Measurements from ENCODE around the gene UBA3. TPM values are rescaled to one million over a fixed set of nuclear protein-coding genes. Genes with fewer than 3 reads are reported as not detected.

Gene UBA3
- total RNA-seq, 1 donor from 2014 or later, result 84.4 TPM

DNA sequence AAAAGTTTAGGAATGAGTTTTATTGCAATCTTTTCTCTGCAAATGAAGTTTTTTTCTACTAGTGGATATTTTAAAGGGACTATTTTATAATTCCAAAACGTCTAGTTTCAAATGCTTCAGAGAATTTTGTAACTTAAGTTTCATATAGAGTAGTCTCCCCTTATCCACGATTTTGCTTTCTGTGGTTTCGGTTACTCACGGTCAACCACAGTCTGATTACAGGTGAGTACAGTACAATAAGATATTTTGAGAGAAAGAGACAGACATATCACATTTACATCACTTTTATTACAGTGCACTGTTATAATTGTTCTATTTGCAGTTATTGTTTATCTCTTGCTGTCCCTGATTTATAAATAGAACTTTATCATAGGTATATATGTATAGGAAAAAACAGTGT is 59.3 kb downstream of the UBA3 start:
- intact Hi-C loops (cut with DNase I), result no loop called here
- ATAC-seq (ENCODE audit: poor library complexity), result no peak
- DNase-seq, result no peak

DNA sequence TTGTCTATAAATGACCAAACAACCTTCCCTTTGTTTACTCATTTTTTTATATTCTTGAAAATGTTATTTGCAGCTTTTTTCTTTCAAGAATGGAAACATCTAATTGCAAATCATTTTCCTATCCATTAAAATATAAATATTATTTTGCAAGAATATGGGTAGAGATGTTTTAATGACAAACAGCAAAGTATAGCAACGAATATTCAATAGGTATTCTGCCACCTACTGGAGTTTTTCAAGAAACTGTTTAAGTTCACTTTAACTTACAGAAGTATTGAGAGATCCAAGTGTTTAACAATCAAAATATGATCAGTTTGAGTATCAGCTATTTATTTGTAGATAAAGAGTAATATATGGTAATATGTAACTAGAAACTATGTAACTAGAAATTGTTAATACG is 59.7 kb downstream of the UBA3 start:
- intact Hi-C loops (cut with DNase I), result no loop called here
- ATAC-seq (ENCODE audit: poor library complexity), result no peak
- DNase-seq, result no peak

DNA sequence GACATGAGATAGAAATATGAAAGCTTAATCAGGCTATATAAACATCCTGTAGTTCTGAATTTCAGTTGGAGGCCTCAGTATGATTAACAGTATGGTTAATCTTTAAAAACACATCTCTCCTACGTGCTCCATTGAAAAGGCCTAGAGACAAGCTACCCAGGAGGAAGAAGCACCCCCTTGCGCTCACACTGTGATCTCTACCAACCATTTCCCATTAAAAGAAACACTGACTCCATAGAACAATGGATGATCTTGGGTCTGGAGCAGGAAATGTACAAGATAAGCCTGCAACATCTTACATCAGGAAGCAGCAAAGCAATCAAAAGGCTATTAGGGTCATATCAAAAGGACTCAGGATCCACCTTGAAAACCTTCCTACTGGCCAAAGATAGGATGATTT is 63.3 kb downstream of the UBA3 start:
- DNase-seq (no peak), ATAC-seq (ENCODE audit: poor library complexity) (no peak)
- intact Hi-C loops (cut with DNase I), result no loop called here

DNA sequence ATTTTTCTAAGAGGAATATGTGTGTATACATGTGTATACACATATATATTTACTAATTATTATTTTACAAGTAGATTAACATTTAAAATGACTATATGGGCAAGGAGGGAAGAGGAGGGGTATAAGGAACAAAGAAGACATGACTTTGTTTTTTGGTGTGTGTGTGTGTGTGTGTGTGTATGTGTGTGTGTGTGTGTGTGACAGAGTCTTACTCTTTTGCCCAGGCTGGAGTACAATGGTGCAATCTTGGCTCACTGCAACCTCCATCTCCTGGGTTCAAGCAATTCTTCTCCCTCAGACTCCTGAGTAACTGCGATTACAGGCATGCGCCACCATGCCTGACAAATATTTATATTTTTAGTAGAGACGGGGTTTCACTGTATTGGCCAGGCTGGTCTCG is 64.1 kb downstream of the UBA3 start:
- DNase-seq, result no peak
- no peak for ATAC-seq (ENCODE audit: poor library complexity)
- intact Hi-C loops (cut with DNase I), result no loop called here

DNA sequence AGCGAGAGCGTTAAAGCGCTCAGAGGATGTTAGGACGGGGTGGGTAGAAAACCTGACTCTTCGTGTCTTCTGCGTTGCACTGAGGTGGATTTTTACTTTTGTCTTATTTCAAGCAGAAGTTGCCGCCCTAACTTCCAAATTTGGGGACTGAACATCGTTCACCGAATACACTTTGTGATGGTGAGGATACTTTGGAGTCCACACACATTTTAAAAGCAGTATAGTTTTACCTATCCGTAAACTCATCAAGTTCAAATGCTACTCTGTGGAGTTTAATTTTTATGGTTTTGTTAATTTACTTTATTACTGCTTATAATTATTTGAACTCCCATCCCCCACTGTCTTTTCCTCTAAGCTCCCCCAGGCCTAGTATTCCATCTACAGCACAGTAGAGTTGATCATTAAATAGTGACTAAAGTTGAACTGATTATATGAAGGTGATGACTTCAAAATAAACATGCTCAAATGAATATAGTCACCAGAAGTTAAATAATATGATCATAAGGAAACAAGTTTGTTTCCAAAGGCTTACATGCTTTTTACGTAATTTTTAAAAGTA is 66.1 kb downstream of the UBA3 start:
- intact Hi-C loops (cut with DNase I), result no loop called here
- DNase-seq (no peak), ATAC-seq (ENCODE audit: poor library complexity) (no peak)

DNA sequence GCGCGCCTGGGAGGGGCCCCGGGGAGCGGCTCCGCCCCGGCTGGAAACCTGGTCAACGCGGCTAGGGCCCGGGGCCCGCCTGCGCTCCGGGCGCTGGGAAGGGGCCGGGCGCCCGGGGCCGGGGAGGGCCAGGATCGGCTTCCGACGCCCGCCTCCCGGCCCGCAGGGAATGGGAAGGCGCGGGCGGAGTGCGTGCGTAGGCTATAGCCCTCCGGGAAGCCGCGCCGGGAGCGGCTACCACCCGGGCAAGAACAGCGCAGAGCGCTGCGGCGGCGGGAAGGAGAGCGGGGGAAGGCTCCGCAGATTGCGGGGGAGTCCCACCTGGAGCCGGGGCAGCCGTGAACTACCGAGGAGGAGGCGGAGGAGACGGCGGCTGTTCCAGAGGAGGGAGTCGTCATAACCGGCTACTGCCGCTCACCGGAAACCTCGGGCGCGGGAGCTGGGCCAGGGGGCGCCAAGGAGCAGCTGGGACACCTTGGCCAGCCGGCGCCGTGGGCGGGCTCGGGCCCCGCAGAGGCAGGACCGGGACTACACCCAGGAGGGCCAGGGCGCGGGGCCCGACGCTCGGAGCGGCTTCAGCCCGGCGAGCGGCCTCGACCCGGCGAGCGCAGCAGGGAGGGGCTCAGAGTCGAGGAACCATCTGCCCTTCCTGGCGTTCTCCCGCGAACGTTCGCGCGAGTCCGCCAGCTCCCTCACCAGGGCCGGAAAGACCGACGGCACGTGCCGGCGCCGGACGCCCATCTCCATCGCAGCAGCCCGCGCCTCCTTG is 66.7 kb downstream of the UBA3 start, which contains the start of gene EOGT:
Gene EOGT (minus strand): TSS at position 432 of the 769 bp plus-strand sequence. CDS start 3,838 bp downstream, outside the sequence.
- intact Hi-C loops (cut with DNase I), result no loop called here
- ATAC-seq (ENCODE audit: poor library complexity), result peak; percentile 93

DNA sequence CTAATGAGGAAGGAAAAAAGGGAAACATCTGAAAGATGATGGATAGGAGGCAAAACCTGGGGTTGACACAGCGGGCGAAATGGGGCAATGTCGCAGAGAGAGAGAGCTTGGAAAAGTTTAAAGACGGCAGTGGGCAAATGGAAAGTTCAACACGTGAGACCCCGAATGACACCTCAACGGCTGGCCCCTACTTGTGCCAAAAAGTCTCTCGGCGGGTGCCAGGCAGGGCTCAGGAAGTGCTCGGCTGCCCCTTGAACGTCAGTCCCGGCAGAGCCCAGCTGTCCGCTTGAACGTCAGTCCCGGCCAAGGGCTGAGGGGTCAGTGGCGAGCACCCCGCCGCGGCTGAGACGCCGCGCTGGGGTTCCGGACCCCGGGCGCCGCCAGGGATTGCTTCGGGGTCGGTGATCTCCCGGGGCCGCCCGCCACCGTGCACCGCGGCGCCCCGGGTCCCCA is 67.3 kb downstream of the UBA3 start:
- ATAC-seq (ENCODE audit: poor library complexity) (peak; percentile 55), DNase-seq (peak; percentile 70)
- intact Hi-C loops (cut with DNase I), result no loop called here

More for the DNA sequence above, 66.7 kb downstream of the UBA3 start, which contains the start of gene EOGT:
- DNase-seq, result peak; percentile 95

DNA sequence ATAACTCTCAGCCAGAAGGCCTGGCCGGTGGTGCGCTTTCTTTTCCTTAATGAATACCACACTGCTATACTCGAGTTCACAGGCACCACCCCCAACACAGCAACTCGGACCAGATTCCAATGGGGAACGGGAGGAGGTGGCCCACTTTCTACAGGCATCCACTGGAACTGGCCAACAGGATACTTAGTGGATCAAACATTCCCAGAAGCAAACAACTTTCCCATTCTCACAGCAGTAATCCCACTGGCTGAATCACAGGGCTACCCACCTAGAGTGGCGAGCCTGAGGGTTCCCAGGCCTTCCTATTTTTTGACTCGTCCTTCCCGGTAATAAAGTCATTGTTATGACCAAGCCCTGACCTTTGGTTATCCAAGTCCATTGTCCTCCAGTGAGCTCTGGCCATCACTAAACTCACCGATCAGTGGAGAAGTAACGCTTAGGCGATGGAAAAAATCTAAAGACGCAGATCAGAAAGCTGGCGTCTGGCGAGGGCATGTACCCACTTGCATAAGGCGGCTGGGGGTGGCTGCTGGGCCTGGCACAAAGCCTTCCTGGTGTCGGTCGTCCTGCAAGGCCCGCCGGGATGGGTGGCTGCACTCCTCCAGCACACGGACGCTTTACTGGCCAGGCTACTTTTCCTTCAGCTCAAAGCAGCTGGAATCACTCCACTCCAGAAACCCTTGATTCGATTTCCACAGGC is 67.9 kb downstream of the UBA3 start:
- intact Hi-C loops (cut with DNase I), result no loop called here
- peak; percentile 23 for ATAC-seq (ENCODE audit: poor library complexity)
- DNase-seq, result peak; percentile 66

DNA sequence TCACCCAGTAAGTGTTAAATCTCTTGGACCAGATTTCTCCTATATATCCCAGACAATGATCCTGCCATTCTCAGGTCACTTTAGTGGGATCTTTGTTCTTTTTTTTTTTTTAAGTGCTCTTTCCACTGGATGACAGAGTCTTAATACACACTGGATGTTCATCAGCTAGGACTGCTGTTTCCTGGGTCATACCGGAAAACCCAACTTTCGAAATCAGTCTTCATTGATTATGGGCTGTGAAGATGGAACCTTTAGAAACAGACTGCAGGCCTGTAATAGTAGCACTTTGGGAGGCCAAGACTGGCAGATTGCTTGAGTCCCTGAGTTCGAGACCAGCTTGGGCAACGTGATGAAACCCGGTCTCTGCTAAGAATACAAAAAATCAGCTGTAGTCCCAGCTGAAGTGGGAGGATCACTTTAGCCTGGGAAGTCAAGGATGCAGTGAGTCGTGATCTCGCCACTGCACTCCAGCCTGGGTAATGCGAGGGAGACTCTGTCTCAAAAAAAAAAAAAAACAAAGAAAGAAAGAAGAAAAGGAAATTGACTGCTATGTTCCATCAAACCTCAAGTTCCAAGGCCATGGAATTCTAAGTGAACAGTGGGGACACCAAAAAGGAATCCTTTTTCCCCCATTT is 69.0 kb downstream of the UBA3 start:
- intact Hi-C loops (cut with DNase I), result no loop called here
- no peak for DNase-seq
- no peak for ATAC-seq (ENCODE audit: poor library complexity)

DNA sequence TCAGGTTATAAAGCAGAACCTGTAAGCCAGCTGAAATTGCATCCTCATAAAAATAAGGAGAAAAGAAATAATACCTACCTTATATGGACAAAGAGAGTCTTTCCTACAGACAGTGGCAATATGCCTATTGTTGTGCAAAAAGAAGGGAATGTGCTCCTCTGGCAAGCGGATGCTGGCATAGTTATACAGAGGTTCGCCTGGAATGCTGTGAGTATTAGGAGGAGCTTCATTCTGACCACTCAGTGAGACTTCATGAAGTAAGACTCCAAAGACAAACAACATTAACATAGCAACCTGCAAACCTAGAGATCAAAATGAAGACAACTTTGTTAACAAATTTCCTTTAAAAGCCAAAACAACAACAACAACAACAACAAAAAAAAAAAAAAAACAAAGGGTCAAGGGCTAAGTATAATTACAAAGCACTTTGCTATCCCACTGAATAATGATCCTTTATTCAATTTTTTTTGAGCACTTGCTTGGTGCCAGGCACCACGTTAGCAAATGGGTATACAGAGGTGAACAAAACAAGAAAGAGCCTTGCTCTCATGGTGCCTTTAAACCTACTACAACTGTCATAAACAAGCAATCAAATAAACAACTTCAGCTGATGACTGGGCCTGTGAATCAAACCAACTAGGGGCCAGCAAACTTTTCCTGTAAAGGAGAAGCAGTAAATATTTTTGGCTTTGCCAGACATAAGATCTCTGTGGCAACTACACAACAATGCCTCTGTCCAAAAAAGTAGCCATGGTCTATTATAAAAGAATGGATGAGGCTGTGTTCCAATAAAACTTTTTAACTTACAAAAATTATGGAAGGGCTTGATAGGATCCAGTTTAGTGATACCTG is 70.4 kb downstream of the UBA3 start:
- intact Hi-C loops (cut with DNase I), result no loop called here
- DNase-seq (no peak), ATAC-seq (ENCODE audit: poor library complexity) (no peak)

DNA sequence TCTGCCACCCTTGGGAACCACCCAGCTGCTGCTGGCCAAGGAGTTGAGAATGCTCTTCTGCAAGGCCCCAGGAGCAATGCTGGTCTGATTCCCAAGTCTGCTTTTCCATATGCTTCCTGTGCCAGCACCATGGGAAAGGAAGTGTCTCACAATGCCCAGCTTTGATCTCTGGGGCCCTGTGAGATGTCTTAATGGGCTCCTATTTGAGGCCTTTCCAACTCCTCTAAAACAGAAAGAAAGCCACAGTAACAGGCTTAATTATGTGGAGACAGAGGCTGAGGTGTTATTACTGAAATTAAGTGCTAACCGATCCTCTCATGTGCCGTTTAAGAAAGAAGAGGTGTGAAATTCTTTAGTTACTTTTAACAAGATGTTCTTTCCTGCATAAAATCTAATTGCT is 71.2 kb downstream of the UBA3 start:
- ATAC-seq (ENCODE audit: poor library complexity) (no peak), DNase-seq (no peak)
- intact Hi-C loops (cut with DNase I), result no loop called here

DNA sequence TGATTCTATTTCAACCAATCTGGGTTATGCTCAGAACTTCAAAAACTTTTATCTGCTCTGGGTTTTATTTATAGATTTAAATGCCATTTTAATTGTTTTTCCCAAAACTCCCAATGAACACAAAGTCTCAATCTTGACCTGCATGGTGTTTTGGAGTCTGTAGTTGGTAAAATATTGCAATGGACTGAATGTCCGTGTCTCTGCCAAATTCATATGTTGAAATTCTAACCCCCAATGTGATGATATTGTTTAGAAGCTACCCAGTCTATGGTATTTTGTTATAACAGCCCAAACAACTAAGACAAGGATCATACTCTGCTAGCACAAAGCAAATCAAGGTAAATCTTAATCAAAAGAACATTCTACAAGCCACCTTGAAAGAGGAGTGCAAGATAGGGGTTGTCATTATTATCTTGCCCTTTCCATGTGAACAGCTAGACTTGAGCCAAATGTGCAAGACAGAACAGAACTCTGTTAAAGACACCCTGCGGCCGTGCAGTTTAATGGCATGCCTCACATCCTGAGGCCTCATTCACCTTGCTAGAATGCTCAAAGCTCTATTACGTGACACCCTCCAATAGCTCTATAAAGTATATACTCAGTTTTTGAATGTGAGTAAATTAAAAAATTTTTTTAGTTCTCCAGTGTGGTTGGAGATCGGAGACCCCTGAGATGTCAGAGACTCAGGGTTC is 74.2 kb downstream of the UBA3 start:
- ATAC-seq (ENCODE audit: poor library complexity) (no peak), DNase-seq (no peak)
- intact Hi-C loops (cut with DNase I), result no loop called here

DNA sequence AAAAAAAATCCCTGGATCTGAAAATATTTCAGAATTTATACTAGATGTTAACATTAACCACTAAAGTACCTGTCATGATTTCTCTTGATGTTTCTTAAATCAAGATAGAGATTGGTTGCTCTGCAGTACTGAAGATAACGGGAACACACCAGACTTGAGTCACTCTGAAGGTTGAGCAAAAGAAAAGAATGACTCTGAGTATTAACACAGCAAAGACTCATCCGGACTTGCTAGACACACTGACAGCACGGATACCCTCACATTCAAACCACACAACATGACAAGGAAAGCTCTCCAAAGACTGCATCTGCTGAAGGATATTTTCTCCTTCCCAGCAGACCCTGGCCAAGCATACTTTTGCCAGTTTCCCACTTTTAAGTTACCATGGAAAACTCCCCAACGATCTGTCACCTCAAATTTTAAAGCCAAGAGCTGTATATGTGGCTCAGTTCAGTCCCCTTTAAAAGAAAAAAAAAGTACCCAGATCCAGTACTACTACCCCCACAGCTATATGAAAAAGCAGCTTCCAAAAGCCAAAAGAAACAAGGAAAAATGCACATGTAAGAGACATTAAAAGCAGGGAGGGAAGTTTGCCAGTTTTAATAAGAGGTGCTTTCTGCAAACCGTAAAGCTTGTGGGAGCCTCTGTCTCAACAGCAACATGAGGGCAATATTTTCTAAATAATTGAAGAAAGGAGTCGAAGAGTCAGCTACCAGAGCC is 74.9 kb downstream of the UBA3 start:
- DNase-seq, result no peak
- intact Hi-C loops (cut with DNase I), result no loop called here
- no peak for ATAC-seq (ENCODE audit: poor library complexity)

Small RNA genes within 50 kb of the gene (microRNA-seq; reads per million reads assigned to microRNA genes)
- gene MIR3136, result 1.6 reads per million

Other genes starting within 250 kb of the UBA3 start
- gene TAFA4, start 147.8 kb downstream of the UBA3 start, total RNA-seq, result not detected
- 28.7 TPM for gene EOGT, start 66.7 kb downstream of the UBA3 start, total RNA-seq
- gene TMF1, start 28.0 kb downstream of the UBA3 start, total RNA-seq, result 16.6 TPM
- gene ARL6IP5, start 4.6 kb upstream of the UBA3 start, total RNA-seq, result 184 TPM
- gene LMOD3, start 42.2 kb upstream of the UBA3 start, total RNA-seq, result 148 TPM

All from Right ventricle myocardium superior (tissue), 1 donor.